IPS DF 4.7 (cell line): ENCODE data around the gene PPDPF.

ENCODE experiments used
- DNase-seq: peaks from one replicate; pipeline ENCODE4 v3.0.0-alpha.2; 2013; ENCODE audit warnings: low spot score; ENCODE audit errors: extremely low read depth

The PPDPF gene

GRCh38 chr20:63536241-63536977, 15.8 kb downstream of the PPDPF start:
- DNase-seq = no peak

- no peak for DNase-seq
These were observed 16.5 kb downstream of the PPDPF start, which contains the start of gene PTK6 for GRCh38 chr20:63536997-63537524. Gene PTK6, minus strand, starts transcription at chr20:63537376. Its CDS starts 62 bp downstream, at chr20:63537314.

- peak; percentile 58 for DNase-seq
These were observed 17.1 kb downstream of the PPDPF start for GRCh38 chr20:63537525-63538203.

- no peak for DNase-seq
These were observed 17.9 kb downstream of the PPDPF start for GRCh38 chr20:63538204-63539091.

GRCh38 chr20:63539092-63539430, 18.5 kb downstream of the PPDPF start:
- DNase-seq = no peak

GRCh38 chr20:63539441-63540370, 19.1 kb downstream of the PPDPF start:
- DNase-seq = no peak

- no peak for DNase-seq
These were observed 20.0 kb downstream of the PPDPF start for GRCh38 chr20:63540417-63541186.

GRCh38 chr20:63541371-63541770, 20.8 kb downstream of the PPDPF start:
- DNase-seq = no peak

- no peak for DNase-seq
These were observed 21.5 kb downstream of the PPDPF start for GRCh38 chr20:63542031-63542559.

- no peak for DNase-seq
These were observed 22.1 kb downstream of the PPDPF start for GRCh38 chr20:63542696-63543095.

GRCh38 chr20:63543131-63543530, 22.6 kb downstream of the PPDPF start:
- no peak for DNase-seq

- no peak for DNase-seq
These were observed 23.2 kb downstream of the PPDPF start for GRCh38 chr20:63543733-63544132.

GRCh38 chr20:63544241-63544957, 23.8 kb downstream of the PPDPF start:
- DNase-seq = no peak

- DNase-seq = no peak
These were observed 24.5 kb downstream of the PPDPF start for GRCh38 chr20:63544958-63545516.

GRCh38 chr20:63545814-63546213, 25.2 kb downstream of the PPDPF start:
- no peak for DNase-seq

- DNase-seq = no peak
These were observed 25.8 kb downstream of the PPDPF start for GRCh38 chr20:63546256-63546955.

GRCh38 chr20:63546956-63547724, 26.6 kb downstream of the PPDPF start:
- no peak for DNase-seq
